Measurements from ENCODE around the gene AGBL4.
"Not testable (repeated sequence)": the region's sequence is repeated elsewhere in the genome, so short reads cannot be mapped to it uniquely, and the experiment has no call there.

Gene AGBL4

DNA sequence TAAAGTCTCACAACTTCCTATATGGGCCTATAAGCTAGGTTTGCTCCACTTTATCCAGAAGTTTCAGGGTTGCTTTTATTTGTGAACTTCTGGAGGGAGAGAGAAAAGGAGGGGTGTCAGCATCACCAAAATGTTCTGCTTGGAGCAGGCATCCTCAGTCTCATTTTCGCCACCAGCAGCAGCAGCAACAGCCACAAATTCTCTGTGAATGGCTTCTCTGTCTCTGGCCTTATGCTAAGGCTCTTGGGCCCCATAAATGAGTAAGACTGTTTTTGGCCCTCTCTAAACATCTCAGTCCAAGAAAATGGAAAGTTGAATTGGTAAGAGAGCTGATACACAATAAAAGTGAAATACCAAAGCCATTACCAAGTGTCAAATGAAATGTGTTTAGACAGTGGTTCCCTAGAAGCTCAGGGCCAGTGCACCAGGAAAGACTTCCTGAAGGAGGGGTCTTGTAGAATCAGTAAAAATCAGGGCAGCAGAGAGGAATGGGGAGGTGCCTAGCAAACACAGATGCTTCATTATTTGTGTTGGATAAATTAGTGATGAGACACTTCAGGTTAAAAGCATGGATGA is 1498.8 kb downstream of the AGBL4 start:
- DNase-seq: no peak

GRCh38 chr1:48523558-48523957 is 1500.2 kb downstream of the AGBL4 start:
- DNase-seq: no peak

DNA sequence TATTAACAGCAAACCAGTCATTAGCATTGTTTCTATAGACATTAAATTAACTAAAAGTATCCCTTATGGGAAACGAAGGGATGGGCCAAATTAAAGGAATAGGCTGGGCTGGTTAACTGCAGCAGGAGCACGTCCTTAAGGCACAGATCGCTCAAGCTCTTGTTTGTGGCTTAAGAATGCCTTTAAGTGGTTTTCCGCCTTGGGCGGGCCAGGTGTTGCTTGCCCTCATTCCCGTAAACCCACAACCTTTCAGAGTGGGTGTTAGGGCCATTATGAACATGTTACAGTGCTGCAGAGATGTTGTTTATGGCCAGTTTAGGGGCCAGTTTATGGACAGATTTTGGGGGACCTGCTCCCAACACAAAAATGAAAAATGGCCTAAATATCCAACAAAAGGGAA is 1503.9 kb downstream of the AGBL4 start:
- not testable (repeated sequence) for DNase-seq

- DNase-seq: no peak
These were observed 1516.9 kb downstream of the AGBL4 start for GRCh38 chr1:48506870-48507269.

DNA sequence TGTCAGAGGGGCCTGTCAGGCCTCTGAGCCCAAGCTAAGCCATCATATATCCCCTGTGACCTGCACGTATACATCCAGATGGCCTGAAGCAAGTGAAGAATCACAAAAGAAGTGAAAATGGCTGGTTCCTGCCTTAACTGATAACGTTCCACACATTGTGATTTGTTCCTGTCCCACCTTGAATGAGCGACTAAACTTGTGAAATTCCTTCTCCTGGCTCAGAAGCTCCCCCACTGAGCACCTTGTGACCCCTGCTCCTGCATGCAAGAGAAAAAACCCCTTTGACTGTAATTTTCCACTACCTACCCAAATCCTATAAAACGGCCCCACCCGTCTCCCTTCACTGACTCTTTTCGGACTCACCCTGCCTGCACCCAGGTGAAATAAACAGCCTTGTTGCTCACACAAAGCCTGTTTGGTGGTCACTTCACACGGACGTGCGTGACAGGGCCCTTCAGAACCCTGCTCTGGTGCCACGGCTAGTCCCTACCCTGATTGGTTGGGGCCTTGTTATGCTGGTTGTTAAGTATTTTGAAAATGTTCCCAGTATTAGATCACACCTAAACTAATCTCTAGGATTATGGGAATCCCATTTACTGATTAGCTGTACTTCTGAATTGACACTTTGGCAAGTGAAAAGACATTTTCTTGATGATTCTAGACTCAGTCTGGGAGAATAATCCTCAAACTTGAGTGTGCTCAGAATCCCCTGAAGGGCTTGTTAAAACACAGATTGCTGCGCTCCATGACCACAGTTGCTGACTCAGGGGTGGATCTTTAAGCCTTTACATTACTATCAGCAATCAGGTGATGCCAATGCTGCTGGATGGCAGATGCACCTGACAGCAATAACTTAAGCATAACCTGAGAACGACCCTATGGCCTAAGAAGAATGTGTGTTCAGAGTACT is 1523.0 kb downstream of the AGBL4 start:
- DNase-seq: no peak

DNA sequence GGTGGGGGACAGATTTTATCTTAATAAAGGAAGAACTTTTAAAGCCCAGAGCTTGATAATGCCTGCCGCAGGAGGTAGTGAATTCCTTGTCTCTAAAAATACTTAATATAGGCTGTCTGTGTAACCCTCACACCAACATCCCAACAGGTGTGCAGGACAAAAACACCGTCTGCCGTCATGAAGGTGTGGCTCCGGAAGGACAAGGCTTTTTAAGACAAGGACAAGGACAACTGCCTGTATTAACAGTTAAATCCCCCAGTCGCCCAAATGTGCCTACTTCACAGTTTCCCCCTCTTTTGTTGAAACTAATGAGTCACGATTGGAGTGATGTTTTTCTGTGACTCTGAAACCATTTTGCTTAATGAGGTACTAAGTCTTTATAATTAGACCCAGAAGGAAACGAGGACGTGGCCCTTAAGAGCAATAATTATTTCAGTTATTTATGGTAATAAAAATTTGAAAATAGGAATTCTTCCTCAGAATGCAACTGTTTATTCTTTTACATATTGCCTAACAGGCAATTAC is 1524.5 kb downstream of the AGBL4 start:
- DNase-seq: no peak

- DNase-seq: peak; percentile 64 to 77
These were observed 1525.5 kb downstream of the AGBL4 start for GRCh38 chr1:48498096-48498791.

GRCh38 chr1:48495911-48496310 is 1527.8 kb downstream of the AGBL4 start:
- DNase-seq: no peak

DNA sequence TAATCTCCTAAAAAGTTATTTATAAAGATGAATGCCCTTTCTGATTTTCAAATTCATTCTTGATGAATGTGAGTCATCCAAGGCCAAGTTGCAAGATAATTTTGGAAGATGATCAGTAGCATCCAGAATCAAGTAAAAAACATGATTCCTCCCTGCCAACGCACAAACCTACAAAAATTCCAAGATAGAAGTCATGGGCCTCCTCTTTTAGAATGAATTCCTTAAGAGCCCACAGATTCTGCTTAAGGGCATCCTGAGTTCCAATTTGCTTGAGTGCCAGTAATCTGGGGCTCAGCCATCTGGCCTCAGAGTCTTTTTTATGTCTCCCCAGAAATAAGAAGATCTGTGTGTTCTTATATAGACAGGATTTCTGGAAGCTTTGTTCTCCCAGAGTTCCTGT is 1528.6 kb downstream of the AGBL4 start:
- no peak for DNase-seq

DNA sequence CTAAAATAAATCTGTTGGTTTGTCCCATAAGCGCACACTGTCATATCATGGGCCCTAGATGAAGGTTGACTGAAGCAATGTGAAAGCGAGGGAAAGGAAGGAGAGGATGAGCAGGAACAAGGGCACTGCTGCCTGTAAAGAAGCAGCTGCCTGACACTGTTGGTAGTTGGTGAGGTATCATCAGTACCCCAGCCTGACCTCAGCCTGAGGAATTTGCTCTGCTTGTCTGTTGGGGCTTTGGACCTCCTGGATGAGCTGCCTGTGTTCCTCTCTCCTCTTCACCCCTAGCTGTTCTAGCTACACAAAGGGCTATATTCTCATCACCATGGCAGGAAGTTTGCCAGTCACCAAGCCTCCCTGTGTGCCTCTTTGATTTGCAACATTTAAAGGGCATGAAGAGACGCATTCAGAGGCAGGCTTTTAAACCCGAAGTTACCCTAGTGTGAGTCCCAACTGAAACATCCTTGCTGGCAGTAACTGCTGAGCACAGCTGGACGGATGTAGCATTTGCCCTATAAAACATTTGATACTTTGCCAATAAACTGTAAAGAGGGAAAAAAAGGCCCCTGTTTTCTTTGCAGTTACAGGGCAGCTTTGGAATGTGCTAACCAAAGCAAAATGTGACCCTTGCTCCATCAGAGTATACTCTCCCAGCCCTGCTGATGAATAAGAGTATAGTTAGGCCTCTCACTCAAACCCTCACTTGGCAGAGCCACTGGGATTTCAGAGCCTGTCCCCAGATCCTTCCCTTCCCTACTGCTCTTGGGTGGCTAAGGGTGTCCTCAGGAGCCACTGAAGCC is 1529.6 kb downstream of the AGBL4 start:
- DNase-seq: no peak

GRCh38 chr1:48493041-48493440 is 1530.7 kb downstream of the AGBL4 start:
- DNase-seq: no peak

DNA sequence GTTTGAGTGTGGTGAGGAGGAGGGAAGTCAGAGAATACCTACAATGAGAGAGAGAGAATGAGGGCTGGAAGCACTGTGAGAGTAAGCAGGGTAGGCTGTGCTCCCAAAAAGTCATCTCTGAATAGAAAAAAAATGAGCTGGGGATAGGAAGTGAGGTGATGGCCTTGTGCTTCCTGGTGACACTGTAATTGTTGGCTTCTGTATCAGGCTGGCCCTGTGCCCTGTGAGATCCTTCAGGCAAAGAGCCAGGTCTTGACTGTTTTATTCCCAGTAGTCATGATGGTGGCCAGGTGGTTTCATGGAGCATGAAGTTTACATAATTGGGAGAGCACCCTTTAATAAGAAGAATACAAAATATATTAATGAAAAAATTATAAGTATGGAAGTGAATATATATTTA is 1531.4 kb downstream of the AGBL4 start:
- no peak for DNase-seq

GRCh38 chr1:48488721-48489120 is 1535.0 kb downstream of the AGBL4 start:
- DNase-seq: no peak
